Upper lobe of left lung (tissue), 6 donors: ENCODE measurements around the gene HOXB4. TPM values are rescaled to one million over a fixed set of nuclear protein-coding genes. Genes with fewer than 3 reads are reported as not detected.

Experiments used
- ATAC-seq, 2 donors: fragments of 200-7000 bp; cut with Tn5 transposase; one replicate each; pipeline ENCODE4 v1.9.1; 2022; ENCODE audit warnings: mild to moderate bottlenecking in 2 of 2, moderate library complexity in 2 of 2; ENCODE audit not compliant: low FRiP score in 2 of 2
- DNase-seq, 2 donors: peaks; one replicate each; pipeline ENCODE4 v3.0.0-alpha.2; 2019 to 2020
- H3K27ac ChIP-seq, 4 donors: fragments of 200-600 bp; sonication (generic); one replicate each; pipeline ENCODE4 v1.5.1; 2016 to 2019
- H3K27me3 ChIP-seq, 4 donors: fragments of 200-600 bp; sonication (generic); one replicate each; pipeline ENCODE4 v1.5.1; 2017 to 2019
- H3K36me3 ChIP-seq, 4 donors: fragments of 200-600 bp; sonication (generic); one replicate each; pipeline ENCODE4 v1.5.1; 2016 to 2019
- H3K4me1 ChIP-seq, 4 donors: fragments of 200-600 bp; sonication (generic); one replicate each; pipeline ENCODE4 v1.5.1; 2018 to 2019
- H3K4me3 ChIP-seq, 4 donors: fragments of 200-600 bp; sonication (generic); one replicate each; pipeline ENCODE4 v1.5.1; 2017 to 2019; ENCODE audit warnings: mild to moderate bottlenecking in 2 of 4, moderate library complexity in 1 of 4
- H3K9me3 ChIP-seq, 4 donors: fragments of 200-600 bp; sonication (generic); one replicate each; pipeline ENCODE4 v1.5.1; 2018 to 2019
- CTCF ChIP-seq, 6 experiments: fragments of 450-650 bp in 4 of 6; fragments of 200-600 bp in 2 of 6; sonication (generic) in 2 of 6; IDR thresholded peaks; one replicate each; pipeline ENCODE4 v1.5.1; 2016 to 2019; ENCODE audit warnings: antibody characterized with exemption in 6 of 6
- EP300 ChIP-seq, 4 donors: sonication (generic); formaldehyde crosslinking; IDR thresholded peaks; one replicate each; pipeline ENCODE4 v1.5.1; 2017; ENCODE audit warnings: antibody characterized with exemption in 4 of 4, control low read depth in 2 of 4
- POLR2A ChIP-seq, 4 donors: fragments of 450-650 bp; IDR thresholded peaks; one replicate each; pipeline ENCODE4 v1.5.1; 2016 to 2017; ENCODE audit warnings: antibody characterized with exemption in 4 of 4, mild to moderate bottlenecking in 2 of 4
- POLR2AphosphoS5 ChIP-seq, 2 donors: sonication (generic); formaldehyde crosslinking; IDR thresholded peaks; one replicate each; pipeline ENCODE4 v1.5.1; 2017; ENCODE audit warnings: antibody characterized with exemption in 2 of 2
- WGBS, 2 donors: methylation state at CpG; one replicate each; pipeline ENCODE4 v1.1.5; 2017 to 2018; 5-methylcytosine and 5-hydroxymethylcytosine counted together
- total RNA-seq, 6 donors: library from RNA; depleted of rRNA in 4 of 6; stranded (reverse); fragments of >200 nt in 4 of 6; gene quantifications; one replicate each; pipeline versions ENCODE4 v1.1.0 to v1.2.1, GENCODE V29; 2016 to 2021
- donor health status: DM: no; HTN: no; CAD: no; lungs with moderate emphysema.
- donor health status: DM: no; HTN: yes; CAD: no; lungs with severe emphysema.

The HOXB4 gene
- total RNA-seq, 6 donors from 2014 or later = 0.61 to 5.6 (median 2.0) TPM

DNA sequence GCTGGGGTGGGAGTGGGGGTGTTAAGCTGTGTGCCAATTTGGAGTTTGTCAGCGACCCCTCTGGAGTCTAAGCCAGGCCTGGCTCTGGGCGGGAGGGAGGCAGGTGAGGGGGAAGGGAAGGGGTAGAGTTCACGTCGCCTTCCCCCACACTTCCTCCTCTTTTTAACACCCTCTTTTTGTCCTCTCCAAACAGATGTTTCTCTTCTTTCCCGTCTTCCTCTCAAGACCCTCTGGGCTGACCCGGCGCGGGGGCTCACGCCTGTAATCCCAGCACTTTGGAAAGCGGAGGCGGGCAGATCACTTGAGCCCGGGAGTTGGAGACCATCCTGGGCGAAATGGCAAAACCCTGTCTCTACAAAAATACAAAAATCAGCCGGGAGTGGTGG lies 50.6 kb downstream of the HOXB4 start:
- ATAC-seq (no peak), DNase-seq (no peak)
- H3K27ac ChIP-seq = no peak overlapping the region
- H3K4me1 ChIP-seq = peaks cover 0 to 7% (median 3%) of the 10 kb centered on the region in 4 donors
- peaks cover 0 to 22% (median 5%) of the 10 kb centered on the region in 4 donors for H3K27me3 ChIP-seq
- H3K9me3 ChIP-seq = no peaks in the 10 kb centered on the region
- H3K36me3 ChIP-seq = no peaks in the 10 kb centered on the region
- peak overlapping the region in 1 of 4 donors; percentile 3 for H3K4me3 ChIP-seq
- TF ChIP-seq POLR2A (IDR thresholded peaks at IDR 0.05) = no peak
- no peak for TF ChIP-seq EP300 (IDR thresholded peaks at IDR 0.05)
- TF ChIP-seq CTCF (IDR thresholded peaks at IDR 0.05) = no peak
- no peak for TF ChIP-seq POLR2AphosphoS5 (IDR thresholded peaks at IDR 0.05)
- 35 to 40% methylated on average over 14 of the region's 14 CpGs for WGBS, 2 donors

DNA sequence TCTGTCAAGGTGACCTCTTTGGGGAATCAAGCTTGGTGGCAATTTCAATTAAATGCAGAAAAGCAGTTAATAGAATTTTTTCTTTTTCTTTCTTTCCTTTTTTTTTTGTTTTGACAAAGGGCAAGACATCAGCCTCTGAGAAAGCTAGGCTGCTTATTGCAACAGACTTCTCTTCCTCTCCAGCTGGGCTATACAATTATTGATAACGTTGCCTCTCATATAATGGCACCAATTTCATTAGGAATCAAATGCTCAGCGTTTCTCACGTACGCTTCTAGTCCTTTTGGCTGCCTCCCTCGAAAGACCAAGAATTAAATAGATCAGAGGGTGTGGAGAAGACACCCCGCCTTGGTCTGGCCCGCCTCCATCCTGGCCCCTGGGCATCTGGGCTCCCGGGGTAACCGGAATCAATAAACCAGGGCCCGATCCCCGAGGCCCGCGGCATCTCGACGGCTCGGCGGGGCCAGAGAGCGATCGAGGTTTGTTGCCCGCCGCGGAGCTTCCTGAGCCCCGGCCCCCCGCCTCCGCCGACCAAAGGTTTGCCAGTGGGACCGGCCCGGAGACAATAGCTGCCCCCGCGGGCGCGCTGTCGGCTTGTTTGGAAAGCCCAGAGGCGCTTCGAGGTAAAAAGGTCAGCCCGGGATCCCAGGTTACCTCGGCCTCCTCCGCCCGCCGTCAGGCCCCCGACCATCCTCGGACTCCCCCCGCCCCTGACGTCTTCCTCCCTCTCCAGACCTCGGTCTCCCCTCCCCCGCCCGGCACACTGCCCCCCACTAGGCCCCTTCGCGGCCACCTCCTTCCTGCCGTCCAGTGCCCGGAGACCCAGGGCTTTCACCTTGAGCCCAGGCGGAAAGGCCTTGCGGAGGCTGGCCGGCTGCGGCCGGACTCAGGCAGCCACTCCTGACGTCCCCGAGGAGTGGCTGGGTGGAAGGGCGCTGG lies 51.3 kb downstream of the HOXB4 start:
- no peak overlapping the region for H3K27ac ChIP-seq
- DNase-seq (peak in 1 of 2 donors; percentile 84), ATAC-seq (no peak)
- H3K4me3 ChIP-seq = peak overlapping the region in 2 of 4 donors; percentile 3 to 5
- H3K36me3 ChIP-seq = no peaks in the 10 kb centered on the region
- no peaks in the 10 kb centered on the region for H3K9me3 ChIP-seq
- no peak for TF ChIP-seq POLR2AphosphoS5 (IDR thresholded peaks at IDR 0.05)
- no peak for TF ChIP-seq CTCF (IDR thresholded peaks at IDR 0.05)
- TF ChIP-seq POLR2A (IDR thresholded peaks at IDR 0.05) = no peak
- no peak for TF ChIP-seq EP300 (IDR thresholded peaks at IDR 0.05)
- WGBS, 2 donors = 12 to 24% methylated on average over 32 to 40 of the region's 59 CpGs
- peaks cover 0 to 22% (median 5%) of the 10 kb centered on the region in 4 donors for H3K27me3 ChIP-seq
- H3K4me1 ChIP-seq = peaks cover 0 to 7% (median 3%) of the 10 kb centered on the region in 4 donors

Other genes with a start within 250 kb of the HOXB4 start
- 1 to 10 TPM; 1.9 to 5.3 (median 3.9) TPM for gene SKAP1, start 148.1 kb downstream of the HOXB4 start, total RNA-seq
- not detected for gene HOXB1, start 47.3 kb downstream of the HOXB4 start, total RNA-seq
- 10 to 100 TPM in 2 of 6 donors, 1 to 10 TPM in 4; 1.4 to 16.1 (median 7.4) TPM for gene HOXB2, start 33.2 kb downstream of the HOXB4 start, total RNA-seq
- 10 to 100 TPM in 2 of 6 donors, 1 to 10 TPM in 4; 2.9 to 12.6 (median 7.9) TPM for gene HOXB3, start 11.9 kb upstream of the HOXB4 start, total RNA-seq
- 1 to 10 TPM in 4 of 6 donors, under 1 TPM in 2; 0.39 to 5.0 (median 1.5) TPM for gene HOXB5, start 15.4 kb upstream of the HOXB4 start, total RNA-seq
- gene HOXB6, start 26.6 kb upstream of the HOXB4 start, total RNA-seq = 10 to 100 TPM in 2 of 6 donors, 1 to 10 TPM in 4; 1.1 to 11.3 (median 7.0) TPM
- gene HOXB7, start 32.7 kb upstream of the HOXB4 start, total RNA-seq = 1 to 10 TPM in 5 of 6 donors, not detected in 1; 1.1 to 3.7 (median 1.3) TPM
- gene HOXB8, start 36.9 kb upstream of the HOXB4 start, total RNA-seq = under 1 TPM in 2 of 6 donors, not detected in 4; 0.23 to 0.27 TPM
- gene HOXB9, start 48.0 kb upstream of the HOXB4 start, total RNA-seq = under 1 TPM in 3 of 6 donors, not detected in 3; 0.20 to 0.30 (median 0.29) TPM
- gene PRAC1, start 144.2 kb upstream of the HOXB4 start, total RNA-seq = not detected
- gene PRAC2, start 144.8 kb upstream of the HOXB4 start, total RNA-seq = not detected
- gene HOXB13, start 150.4 kb upstream of the HOXB4 start, total RNA-seq = not detected
- 10 to 100 TPM in 1 of 6 donors, 1 to 10 TPM in 4, under 1 TPM in 1; 0.69 to 12.1 (median 1.5) TPM for gene TTLL6, start 238.9 kb upstream of the HOXB4 start, total RNA-seq